Lower leg skin (tissue), 4 donors: ENCODE data around the gene NOVA2. TPM values are rescaled to one million over a fixed set of nuclear protein-coding genes. Genes with fewer than 3 reads are reported as not detected.

ENCODE experiments used
- DNase-seq, 2 donors: peaks; one replicate each; pipeline ENCODE4 v3.0.0-alpha.2; 2019; ENCODE audit warnings: low spot score in 2 of 2
- H3K4me3 ChIP-seq: fragments of 200-600 bp; sonication (generic); 2 replicates; pipeline ENCODE4 v1.5.1; 2017; ENCODE audit warnings: mild to moderate bottlenecking, low read depth; ENCODE audit not compliant: poor library complexity, severe bottlenecking
- CTCF ChIP-seq, 3 donors: fragments of 450-650 bp; IDR thresholded peaks; one replicate each; pipeline ENCODE4 v1.5.1; 2016; ENCODE audit warnings: antibody characterized with exemption in 3 of 3, mild to moderate bottlenecking in 3 of 3, moderate library complexity in 2 of 3
- POLR2A ChIP-seq, 2 donors: fragments of 450-650 bp; IDR thresholded peaks; one replicate each; pipeline ENCODE4 v1.6.1; 2016 to 2017; ENCODE audit warnings: antibody characterized with exemption in 2 of 2, mild to moderate bottlenecking in 1 of 2, moderate library complexity in 1 of 2
- WGBS, 2 donors: methylation state at CpG; one replicate each; pipeline ENCODE4 v1.1.5; 2018; 5-methylcytosine and 5-hydroxymethylcytosine counted together
- intact Hi-C: fragments of 100-400 bp; cut with DNase I; formaldehyde crosslinking; loops from one replicate; pipeline ENCODE4 v1.15.0; 2023; ENCODE audit warnings: low total_unique reads
- total RNA-seq, 4 donors: library from RNA; depleted of rRNA; stranded (reverse); fragments of >200 nt; gene quantifications; one replicate each; pipeline ENCODE4 v1.1.0, GENCODE V29; 2016

NOVA2 gene
- total RNA-seq, 4 donors from 2014 or later, result 0.25 to 0.91 (median 0.66) TPM

GRCh38 chr19:45972947-45973540, 621 bp downstream of the NOVA2 start:
- TF ChIP-seq POLR2A (IDR thresholded peaks at IDR 0.05) (no peak), CTCF (IDR thresholded peaks at IDR 0.05) (no peak)
- no peak for DNase-seq
- intact Hi-C loops, result no loop called here
- H3K4me3 ChIP-seq, result no peak overlapping the region
- 4 to 15% methylated on average over 3 to 5 of the region's 54 CpGs for WGBS, 2 donors

GRCh38 chr19:45972081-45972946, 1.4 kb downstream of the NOVA2 start:
- H3K4me3 ChIP-seq, result no peak overlapping the region
- 16 to 17% methylated on average over 18 of the region's 18 CpGs for WGBS, 2 donors
- TF ChIP-seq POLR2A (IDR thresholded peaks at IDR 0.05) (no peak), CTCF (IDR thresholded peaks at IDR 0.05) (peak in 1 of 3 donors; percentile 17)
- intact Hi-C loops, result no loop called here
- DNase-seq, result peak in 1 of 2 donors; percentile 21

- TF ChIP-seq CTCF (IDR thresholded peaks at IDR 0.05), result no peak
- no peak for TF ChIP-seq POLR2A (IDR thresholded peaks at IDR 0.05)
- no peak overlapping the region for H3K4me3 ChIP-seq
- intact Hi-C loops, result no loop called here
- DNase-seq, result peak in 1 of 2 donors; percentile 86
- WGBS, 2 donors, result 7 to 13% methylated on average over 11 of the region's 11 CpGs
Observed at GRCh38 chr19:45971260-45971902, 2.3 kb downstream of the NOVA2 start.

- intact Hi-C loops, result no loop called here
- WGBS, 2 donors, result 66 to 69% methylated on average over 5 of the region's 5 CpGs
- H3K4me3 ChIP-seq, result no peak overlapping the region
- TF ChIP-seq POLR2A (IDR thresholded peaks at IDR 0.05), result no peak
- TF ChIP-seq CTCF (IDR thresholded peaks at IDR 0.05), result no peak
- no peak for DNase-seq
Observed at GRCh38 chr19:45969676-45970075, 4.0 kb downstream of the NOVA2 start.

- H3K4me3 ChIP-seq, result no peak overlapping the region
- DNase-seq, result no peak
- TF ChIP-seq CTCF (IDR thresholded peaks at IDR 0.05) (no peak), POLR2A (IDR thresholded peaks at IDR 0.05) (no peak)
- WGBS, 2 donors, result 49 to 67% methylated on average over 9 of the region's 9 CpGs
- intact Hi-C loops, result no loop called here
Observed at GRCh38 chr19:45968626-45969025, 5.0 kb downstream of the NOVA2 start.
